HepG2 (cell line): ENCODE measurements around the gene IGFLR1. TPM values are rescaled to one million over a fixed set of nuclear protein-coding genes. Genes with fewer than 3 reads are reported as not detected.

Experiments
- AGO1 ChIP-seq: fragments of 200-400 bp; formaldehyde crosslinking; IDR thresholded peaks from 2 replicates; pipeline ENCODE4 v1.6.1; 2017; ENCODE audit warnings: mild to moderate bottlenecking, low read depth, low read length, moderate library complexity; ENCODE audit not compliant: poor library complexity, severe bottlenecking
- CREBL2 ChIP-seq: sonication (generic); formaldehyde crosslinking; IDR thresholded peaks from 2 replicates; pipeline ENCODE4 v1.8.1; 2023; ENCODE audit warnings: missing genetic modification reagents, mild to moderate bottlenecking, borderline replicate concordance
- GPBP1L1 ChIP-seq: sonication (generic); formaldehyde crosslinking; IDR thresholded peaks from 2 replicates; pipeline ENCODE4 v1.5.0; 2020; ENCODE audit warnings: mild to moderate bottlenecking, missing genetic modification reagents
- GRHL1 ChIP-seq: sonication (generic); formaldehyde crosslinking; conservative IDR thresholded peaks from 2 replicates; pipeline ENCODE4 v1.8.0; 2022; ENCODE audit warnings: missing genetic modification reagents
- HMG20B ChIP-seq: conservative IDR thresholded peaks from 2 replicates; pipeline ENCODE4 v1.6.1; 2016; ENCODE audit warnings: missing genetic modification reagents, missing compliant biosample characterization
- MAF1 ChIP-seq: sonication (generic); formaldehyde crosslinking; IDR thresholded peaks from 2 replicates; pipeline ENCODE4 v1.5.0; 2020; ENCODE audit warnings: missing genetic modification reagents, borderline replicate concordance
- MEIS2 ChIP-seq: sonication (generic); formaldehyde crosslinking; IDR thresholded peaks from 2 replicates; pipeline ENCODE4 v1.9.0; 2021; ENCODE audit warnings: mild to moderate bottlenecking, missing genetic modification reagents
- PATZ1 ChIP-seq: sonication (generic); formaldehyde crosslinking; IDR thresholded peaks from 2 replicates; pipeline ENCODE4 v1.4.0; 2020; ENCODE audit warnings: missing genetic modification reagents
- PRDM15 ChIP-seq: sonication (generic); formaldehyde crosslinking; IDR thresholded peaks from 2 replicates; pipeline ENCODE4 v1.4.0; 2020; ENCODE audit warnings: missing genetic modification reagents
- SPEN ChIP-seq: sonication (generic); formaldehyde crosslinking; IDR thresholded peaks from 2 replicates; pipeline ENCODE4 v1.5.1; 2020; ENCODE audit warnings: low read depth, mild to moderate bottlenecking, missing genetic modification reagents
- STAT6 ChIP-seq: sonication (generic); formaldehyde crosslinking; IDR thresholded peaks from 2 replicates; pipeline ENCODE4 v1.4.0; 2020; ENCODE audit warnings: missing genetic modification reagents, mild to moderate bottlenecking, borderline replicate concordance
- TERF1 ChIP-seq: sonication (generic); formaldehyde crosslinking; IDR thresholded peaks from 2 replicates; pipeline ENCODE4 v1.8.0; 2022; ENCODE audit warnings: mild to moderate bottlenecking, missing genetic modification reagents, moderate library complexity
- ZNF232 ChIP-seq: sonication (generic); formaldehyde crosslinking; IDR thresholded peaks from 2 replicates; pipeline ENCODE4 v1.4.0; 2020; ENCODE audit warnings: missing genetic modification reagents, borderline replicate concordance
- polyA plus RNA-seq, 8 experiments: library from polyadenylated mRNA; depleted of rRNA in 3 of 8; stranded (reverse) in 7 of 8; unstranded in 1 of 8; fragments of >200 nt; fragmentation: Illumina TruSeq in 4 of 8; extraction: Trizol in 4 of 8; gene quantifications; 2 replicates each; pipeline versions ENCODE4 v1.2.1 to v1.2.3, GENCODE V29; 2011 to 2016; ENCODE audit warnings: low read depth in 4 of 8, missing spikeins in 1 of 8, mixed read lengths in 1 of 8; ENCODE audit not compliant: insufficient read depth in 1 of 8
- total RNA-seq, 5 experiments: library from RNA; depleted of rRNA; stranded (reverse); fragments of >200 nt; fragmentation: Illumina TruSeq; extraction: Trizol; gene quantifications; 2 replicates each; pipeline ENCODE4 v1.2.3, GENCODE V29; 2016; ENCODE audit warnings: low read depth in 1 of 5

IGFLR1 gene
- total and polyA plus RNA-seq, 2 of the 13 experiments (the other 11 are each of a cell fraction or from before 2014, with no cell fraction given): 5.4 to 8.9 TPM

GRCh38 chr19:35748106-35749020 is 6.1 kb upstream of the IGFLR1 start, which contains the start of gene LIN37 (continued):
- TF ChIP-seq PRDM15 (CRISPR knock-in tag): 0 out of 2 replicates have a peak, but pooled peaks have one; percentile 66
- no peak for TF ChIP-seq ZNF232 (CRISPR knock-in tag)
- TF ChIP-seq MEIS2: no peak
- no peak for TF ChIP-seq GRHL1 (CRISPR knock-in tag)
- no peak for TF ChIP-seq GPBP1L1
- TF ChIP-seq SPEN (CRISPR knock-in tag): peak; percentile 78; the same call in 1 of the 2 replicates
- no peak for TF ChIP-seq TERF1
- no peak for TF ChIP-seq HMG20B (CRISPR knock-in tag)
- peak; percentile 69; the same call in 1 of the 2 replicates for TF ChIP-seq STAT6
- TF ChIP-seq PATZ1 (CRISPR knock-in tag): no peak
- no peak for TF ChIP-seq CREBL2 (CRISPR knock-in tag)
- no peak for TF ChIP-seq MAF1 (CRISPR knock-in tag)
- TF ChIP-seq AGO1: no peak
